Osteoblast (primary cell): ENCODE data around the gene MPZL1. TPM values are rescaled to one million over a fixed set of nuclear protein-coding genes. Genes with fewer than 3 reads are reported as not detected.

Experiments used
- DNase-seq: peaks from one replicate; pipeline ENCODE4 v3.0.0; 2011; ENCODE audit warnings: low spot score, mixed read lengths; ENCODE audit not compliant: insufficient read length; ENCODE audit errors: missing footprints
- H2AFZ ChIP-seq: 2 replicates; pipeline ENCODE4 v1.6.0; 2011; ENCODE audit warnings: mild to moderate bottlenecking, low read length
- H3K27ac ChIP-seq: 2 replicates; pipeline ENCODE4 v1.5.1; 2011; ENCODE audit warnings: mild to moderate bottlenecking, low read depth, low read length, moderate library complexity
- H3K27me3 ChIP-seq: 2 replicates; pipeline ENCODE4 v1.6.0; 2012; ENCODE audit warnings: mild to moderate bottlenecking, control low read depth, inconsistent platforms, low read length, moderate library complexity; ENCODE audit not compliant: insufficient read depth
- H3K36me3 ChIP-seq: 2 replicates; pipeline ENCODE4 v1.5.1; 2011; ENCODE audit warnings: mild to moderate bottlenecking, low read length, control low read depth, moderate library complexity; ENCODE audit not compliant: insufficient read depth
- H3K4me1 ChIP-seq: 2 replicates; pipeline ENCODE4 v1.5.1; 2011; ENCODE audit warnings: mild to moderate bottlenecking, low read length, control low read depth, moderate library complexity; ENCODE audit not compliant: insufficient read depth
- H3K4me2 ChIP-seq: 2 replicates; pipeline ENCODE4 v1.6.0; 2011; ENCODE audit warnings: mild to moderate bottlenecking, low read length; ENCODE audit not compliant: insufficient read depth
- H3K4me3 ChIP-seq: fragments of 200-600 bp; sonication (generic); 3 replicates; pipeline ENCODE4 v1.5.1; 2012; ENCODE audit warnings: mild to moderate bottlenecking, low read length, inconsistent platforms; ENCODE audit not compliant: insufficient read depth
- H3K79me2 ChIP-seq: 2 replicates; pipeline ENCODE4 v1.6.0; 2012; ENCODE audit warnings: mild to moderate bottlenecking, low read length, control low read depth, inconsistent platforms; ENCODE audit not compliant: insufficient read depth
- H3K9me3 ChIP-seq: 2 replicates; pipeline ENCODE4 v1.5.1; 2011; ENCODE audit warnings: low read depth, low read length, control low read depth
- H4K20me1 ChIP-seq: 2 replicates; pipeline ENCODE4 v1.6.0; 2012; ENCODE audit warnings: mild to moderate bottlenecking, low read length, control low read depth; ENCODE audit not compliant: insufficient read depth
- CTCF ChIP-seq: IDR thresholded peaks from 2 replicates; pipeline ENCODE4 v1.5.1; 2011; ENCODE audit warnings: mild to moderate bottlenecking, low read depth, low read length, moderate library complexity; ENCODE audit errors: extremely low read depth
- total RNA-seq: library from RNA; depleted of rRNA; stranded (reverse); fragments of >200 nt; gene quantifications from 2 replicates; pipeline ENCODE4 v1.2.3, GENCODE V29; 2012

Gene MPZL1
- total RNA-seq, 1 donor: 189 TPM

GRCh38 chr1:167765496-167765895 lies 43.7 kb downstream of the MPZL1 start:
- H3K4me1 ChIP-seq: peaks cover 19% of the 10 kb centered on the region
- no peak overlapping the region for H3K4me3 ChIP-seq
- no peak for DNase-seq
- H3K79me2 ChIP-seq: peaks cover 84% of the 10 kb centered on the region
- H3K27me3 ChIP-seq: no peaks in the 10 kb centered on the region
- H3K27ac ChIP-seq: no peak overlapping the region
- H3K4me2 ChIP-seq: no peak overlapping the region
- no peaks in the 10 kb centered on the region for H3K9me3 ChIP-seq
- no peak for TF ChIP-seq CTCF
- peaks cover 49% of the 10 kb centered on the region for H3K36me3 ChIP-seq
- H4K20me1 ChIP-seq: peaks cover 56% of the 10 kb centered on the region
- H2AFZ ChIP-seq: no peak overlapping the region

- no peak for TF ChIP-seq CTCF
- no peak overlapping the region for H2AFZ ChIP-seq
- peaks cover 46% of the 10 kb centered on the region for H4K20me1 ChIP-seq
- no peak overlapping the region for H3K4me3 ChIP-seq
- no peak for DNase-seq
- peaks cover 75% of the 10 kb centered on the region for H3K79me2 ChIP-seq
- H3K27me3 ChIP-seq: no peaks in the 10 kb centered on the region
- H3K4me2 ChIP-seq: no peak overlapping the region
- peaks cover 9% of the 10 kb centered on the region for H3K4me1 ChIP-seq
- H3K36me3 ChIP-seq: peaks cover 52% of the 10 kb centered on the region
- no peaks in the 10 kb centered on the region for H3K9me3 ChIP-seq
- H3K27ac ChIP-seq: no peak overlapping the region
Measured at GRCh38 chr1:167766538-167766937, 44.8 kb downstream of the MPZL1 start.

- TF ChIP-seq CTCF: no peak
Measured at GRCh38 chr1:167767761-167768160, 46.0 kb downstream of the MPZL1 start.

GRCh38 chr1:167770127-167770526 lies 48.3 kb downstream of the MPZL1 start:
- Histone ChIP-seq H3K36me3 (peaks cover 83% of the 10 kb centered on the region), H3K79me2 (peaks cover 51% of the 10 kb centered on the region)
- no peak for DNase-seq

More at GRCh38 chr1:167767761-167768160, 46.0 kb downstream of the MPZL1 start:
- Histone ChIP-seq H3K9me3 (no peaks in the 10 kb centered on the region), H3K4me2 (no peak overlapping the region), H4K20me1 (peaks cover 40% of the 10 kb centered on the region), H3K4me1 (peaks cover 6% of the 10 kb centered on the region), H3K79me2 (peaks cover 69% of the 10 kb centered on the region), H3K27ac (no peak overlapping the region), H3K36me3 (peaks cover 65% of the 10 kb centered on the region), H3K4me3 (no peak overlapping the region), H2AFZ (no peak overlapping the region), H3K27me3 (no peaks in the 10 kb centered on the region)
- DNase-seq: no peak

More at GRCh38 chr1:167770127-167770526, 48.3 kb downstream of the MPZL1 start:
- no peaks in the 10 kb centered on the region for H3K9me3 ChIP-seq
- no peak overlapping the region for H3K27ac ChIP-seq
- no peak overlapping the region for H3K4me2 ChIP-seq
- peaks cover 17% of the 10 kb centered on the region for H3K4me1 ChIP-seq
- TF ChIP-seq CTCF: no peak
- no peak overlapping the region for H3K4me3 ChIP-seq
- peaks cover 33% of the 10 kb centered on the region for H4K20me1 ChIP-seq
- H3K27me3 ChIP-seq: no peaks in the 10 kb centered on the region
- H2AFZ ChIP-seq: no peak overlapping the region
